ENCODE data around the gene PTGFR.

Gene PTGFR, protein sequence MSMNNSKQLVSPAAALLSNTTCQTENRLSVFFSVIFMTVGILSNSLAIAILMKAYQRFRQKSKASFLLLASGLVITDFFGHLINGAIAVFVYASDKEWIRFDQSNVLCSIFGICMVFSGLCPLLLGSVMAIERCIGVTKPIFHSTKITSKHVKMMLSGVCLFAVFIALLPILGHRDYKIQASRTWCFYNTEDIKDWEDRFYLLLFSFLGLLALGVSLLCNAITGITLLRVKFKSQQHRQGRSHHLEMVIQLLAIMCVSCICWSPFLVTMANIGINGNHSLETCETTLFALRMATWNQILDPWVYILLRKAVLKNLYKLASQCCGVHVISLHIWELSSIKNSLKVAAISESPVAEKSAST

DNA sequence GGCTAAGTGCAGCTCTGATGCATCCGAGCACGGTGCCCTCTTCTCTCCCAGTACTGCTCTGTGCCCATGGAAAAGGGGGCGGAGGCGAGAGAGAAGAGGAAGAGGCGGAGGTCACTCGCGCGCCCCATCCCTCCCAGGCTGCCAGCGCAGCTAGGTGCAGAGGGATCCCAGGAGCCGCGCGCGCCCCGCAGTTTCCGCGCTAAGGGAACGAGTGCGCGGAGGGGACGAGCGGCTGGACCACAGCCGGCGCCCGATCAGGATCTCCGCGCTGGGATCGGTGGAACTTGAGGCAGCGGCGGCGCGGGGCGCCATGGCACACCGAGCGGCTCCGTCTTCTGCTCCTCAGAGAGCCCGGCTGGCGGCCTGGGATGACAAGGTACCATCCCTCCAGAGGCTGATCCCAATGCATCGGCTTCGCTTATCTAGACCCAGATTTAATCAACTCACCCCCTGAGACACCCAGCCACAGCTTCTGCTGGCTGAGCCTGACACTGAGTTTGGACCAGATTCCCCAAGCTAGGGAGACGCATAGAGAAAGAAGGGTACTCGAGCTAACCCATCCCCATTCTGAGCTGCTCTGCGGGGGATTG lies at the start of gene PTGFR:
Gene PTGFR (plus strand): TSS at position 114 of the 590 bp plus-strand sequence. CDS start 1,770 bp downstream, outside the sequence.
- no peak for DNase-seq

DNA sequence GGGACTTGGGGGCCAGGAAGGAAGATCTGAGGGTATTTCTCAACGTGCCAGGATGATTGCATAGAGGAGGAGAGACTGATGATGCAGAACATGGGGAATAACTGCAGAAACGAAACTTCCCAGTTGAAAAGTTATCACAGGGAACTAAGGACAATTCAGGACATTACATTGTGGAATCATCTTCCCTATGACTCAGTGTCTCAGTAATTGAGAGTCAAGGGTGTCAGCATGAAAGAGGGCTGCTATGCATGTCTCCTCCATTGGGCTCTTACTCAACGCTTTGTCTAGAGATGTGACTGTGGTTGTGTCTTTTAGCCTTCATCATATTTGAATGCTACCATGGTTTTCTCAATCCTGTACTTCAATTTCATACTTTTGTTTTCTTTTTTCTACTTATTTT lies 48.9 kb upstream of the PTGFR start:
- DNase-seq = no peak

DNA sequence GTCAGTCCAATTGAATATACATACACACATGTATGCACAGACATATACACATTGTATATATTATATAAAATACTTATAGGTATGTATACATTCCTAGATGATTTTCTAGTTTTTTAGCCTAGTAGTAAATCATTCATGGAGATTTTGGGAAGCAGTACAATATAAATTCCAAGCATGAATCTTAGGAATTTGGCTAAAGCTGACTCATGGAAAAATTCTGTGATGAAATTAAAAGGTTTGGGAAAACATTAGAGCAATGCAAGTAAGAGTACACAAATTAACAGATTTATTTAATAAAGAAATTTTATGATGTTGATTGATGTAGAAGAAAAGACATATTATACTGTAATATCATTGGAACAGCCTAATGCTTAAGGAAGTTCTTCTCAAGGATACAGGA lies 43.7 kb upstream of the PTGFR start:
- no peak for DNase-seq

DNA sequence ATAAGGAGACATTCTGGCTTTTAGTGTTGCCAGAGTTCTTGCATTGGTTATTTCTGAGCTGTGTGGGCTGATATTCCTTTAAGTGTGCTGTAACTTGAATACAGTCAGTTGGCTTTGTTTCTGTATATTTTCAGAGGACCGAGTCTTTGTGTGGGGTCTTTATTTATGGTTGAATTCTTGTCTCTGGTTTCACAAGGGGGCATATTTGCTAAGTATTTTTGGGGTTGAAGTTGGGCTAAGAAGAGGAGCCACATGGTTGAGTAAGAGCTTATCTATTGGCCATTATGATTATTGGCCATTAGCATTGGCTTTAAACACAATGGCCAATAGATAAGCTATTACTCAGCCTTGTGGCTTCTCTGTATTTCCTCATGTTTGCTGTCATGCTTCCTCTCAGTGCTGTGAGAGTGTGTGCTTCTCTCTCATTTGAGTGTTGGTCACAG lies 26.3 kb upstream of the PTGFR start:
- DNase-seq = no peak

DNA sequence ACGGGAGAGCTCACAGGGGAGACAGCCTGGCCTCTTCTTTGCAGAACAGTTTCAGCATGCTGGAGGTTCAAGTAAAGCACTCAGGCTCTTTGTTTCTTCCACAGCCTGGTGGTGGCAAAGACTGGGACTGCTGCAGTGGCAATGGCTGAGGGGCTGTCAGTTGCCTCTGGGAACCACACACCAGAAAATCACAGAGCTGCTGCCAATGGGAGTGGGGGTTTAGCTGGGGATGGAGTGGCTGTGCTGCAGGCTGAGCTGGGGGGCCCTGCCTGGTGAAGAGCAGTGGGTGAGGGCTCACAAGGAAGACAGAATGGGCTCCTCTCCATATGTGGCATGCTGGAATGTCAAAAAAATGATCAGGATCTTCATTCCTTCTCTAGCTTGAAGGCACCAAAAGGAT lies 25.6 kb upstream of the PTGFR start:
- DNase-seq = no peak

DNA sequence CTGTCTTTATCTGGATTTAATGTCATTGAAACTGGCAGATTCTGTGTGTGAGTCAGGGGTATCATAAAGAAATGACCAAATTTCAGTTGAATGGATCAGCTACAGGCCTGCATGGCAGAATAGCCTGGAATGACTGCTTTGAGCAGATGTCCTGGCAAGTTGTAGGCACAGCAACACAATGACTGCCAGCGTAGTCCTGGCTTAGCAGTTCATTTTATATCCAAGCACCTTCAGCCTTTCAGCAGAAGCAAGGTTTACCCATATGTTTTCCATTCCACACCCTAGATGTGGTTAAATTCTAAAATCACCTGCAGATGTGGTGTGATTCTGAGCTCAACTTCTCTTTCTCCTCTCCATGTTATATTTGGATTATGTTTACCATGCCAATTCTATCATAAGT lies 22.3 kb upstream of the PTGFR start:
- no peak for DNase-seq

DNA sequence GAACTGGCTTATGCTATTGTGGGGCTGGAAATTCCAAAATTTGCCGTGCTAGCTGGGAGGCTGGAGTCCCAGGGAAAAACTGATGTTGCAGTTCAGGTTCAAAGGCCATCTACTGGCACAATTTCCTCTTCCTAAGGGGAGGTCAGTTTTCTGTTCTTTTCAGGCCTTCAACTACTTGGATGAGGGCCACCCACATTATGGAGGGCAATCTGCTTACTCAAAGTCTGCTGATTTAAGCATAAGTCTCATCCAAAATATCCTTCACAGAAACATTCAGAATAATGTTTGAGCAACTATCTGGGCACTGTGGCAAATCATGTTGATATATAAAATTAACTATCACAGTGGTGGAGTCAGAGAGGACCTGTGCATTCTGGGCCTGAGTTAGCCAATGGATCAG lies 21.2 kb upstream of the PTGFR start:
- no peak for DNase-seq

DNA sequence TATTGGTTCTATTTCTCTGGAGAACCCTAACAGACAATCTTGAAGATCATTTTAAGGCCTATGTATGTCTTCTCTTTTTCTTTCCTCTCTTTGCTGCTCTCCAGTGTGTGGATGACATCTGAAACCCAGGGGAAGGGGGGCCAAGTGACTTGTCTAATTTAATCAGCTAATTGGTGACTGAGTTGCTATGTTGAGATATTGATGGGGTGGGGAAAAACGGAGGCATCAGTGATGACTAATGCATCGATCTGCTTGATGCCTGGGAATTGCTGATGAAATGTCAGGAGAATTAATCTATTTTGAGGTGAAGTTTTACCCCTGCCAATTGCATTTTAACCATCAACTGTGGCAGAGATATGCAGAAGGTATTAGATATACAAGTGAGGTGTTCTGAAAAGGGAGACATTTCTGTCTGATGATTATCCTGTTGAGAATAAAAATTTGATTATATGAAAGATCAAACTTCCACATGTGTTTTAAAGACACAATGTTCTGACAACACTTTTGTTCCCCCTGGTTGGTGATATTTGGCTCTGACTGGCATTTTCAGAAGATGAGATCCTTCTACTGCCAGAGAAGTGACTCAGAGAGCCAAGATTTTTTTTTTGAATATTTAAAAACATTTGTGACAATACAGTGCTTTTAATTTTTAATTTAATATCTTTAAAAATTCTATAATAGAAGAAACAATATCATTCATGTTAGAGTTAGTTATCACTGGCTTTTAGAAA lies 18.7 kb upstream of the PTGFR start:
- DNase-seq = no peak

DNA sequence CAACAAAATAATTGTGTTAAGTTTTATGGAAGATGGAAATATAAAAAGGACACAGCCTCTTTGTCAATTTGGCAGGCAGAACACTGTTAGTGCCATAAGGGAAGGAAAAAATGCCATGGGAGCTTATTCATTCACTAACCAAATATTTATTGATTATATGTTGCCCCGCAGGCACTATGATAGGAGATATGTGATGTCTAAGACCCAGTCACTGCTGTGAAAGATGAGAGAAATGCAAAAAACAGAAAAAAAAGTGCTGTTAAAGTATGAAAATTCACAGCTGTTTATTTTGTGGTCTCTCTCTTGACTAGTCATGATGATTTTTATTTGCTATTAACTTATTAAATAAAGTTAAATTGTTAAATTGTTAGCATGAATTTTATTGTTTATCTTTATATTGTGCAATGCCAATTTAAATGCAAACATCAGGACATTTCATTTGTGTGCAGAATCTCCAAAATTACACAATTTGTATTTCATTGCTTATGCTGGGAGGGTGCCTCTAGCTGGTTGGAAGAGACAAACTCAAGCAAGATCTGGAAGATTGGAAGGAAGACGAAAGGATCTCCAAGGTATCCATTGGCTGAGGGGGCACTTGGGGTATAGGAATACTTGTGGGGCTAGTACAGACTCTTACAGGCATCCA lies 17.8 kb upstream of the PTGFR start:
- DNase-seq = no peak

DNA sequence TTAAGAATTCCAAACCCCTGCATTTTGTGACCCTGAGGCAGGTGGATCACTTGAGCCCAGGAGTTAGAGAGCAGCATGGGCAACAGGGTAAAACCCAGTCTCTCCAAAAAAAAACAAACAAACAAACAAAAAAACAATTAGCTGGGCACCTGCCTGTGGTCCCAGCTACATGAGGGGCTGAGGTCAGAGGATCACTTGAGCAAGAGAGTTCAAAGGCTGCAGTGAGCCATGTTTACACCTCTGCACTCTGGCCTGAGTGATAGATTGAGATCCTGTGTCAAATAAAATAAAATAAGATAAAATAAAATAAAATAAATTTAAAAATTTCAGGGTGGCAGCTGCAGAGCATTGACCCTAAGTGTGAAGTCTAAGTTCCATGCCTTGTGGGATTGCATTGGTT lies 16.7 kb upstream of the PTGFR start:
- no peak for DNase-seq

DNA sequence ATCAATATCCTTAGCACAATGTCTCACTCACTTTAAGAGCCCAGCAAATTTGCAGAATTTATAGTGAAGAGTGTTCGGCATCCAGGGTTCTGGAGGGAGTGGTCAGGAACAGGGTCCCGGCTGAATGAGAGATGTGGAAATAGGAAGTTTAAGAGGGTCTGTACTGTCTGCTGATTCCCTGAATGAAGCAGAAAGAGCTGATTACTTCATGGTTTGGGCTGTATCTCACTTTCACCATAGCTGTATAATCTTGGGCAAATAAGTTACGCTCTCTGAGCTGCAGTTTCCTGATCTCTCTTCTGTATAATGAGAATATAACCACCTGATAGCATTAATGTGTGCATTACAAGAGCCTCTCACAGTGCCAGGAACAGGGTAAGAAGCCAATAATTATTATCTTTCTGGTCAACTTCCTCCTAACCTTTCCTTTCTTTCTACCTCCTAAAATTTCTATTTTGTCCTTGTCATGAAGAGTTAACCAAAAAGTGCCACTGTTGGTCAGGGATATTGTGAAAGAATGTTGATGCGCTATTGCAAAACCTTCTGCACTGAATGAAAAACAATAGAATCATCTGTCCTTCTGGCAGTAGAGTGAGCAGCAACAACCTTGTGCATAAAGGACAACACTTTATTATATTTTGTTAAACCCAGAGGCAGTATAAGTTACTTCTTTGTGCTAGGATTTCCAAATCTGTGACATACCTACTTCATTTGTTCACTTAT lies 14.7 kb upstream of the PTGFR start:
- DNase-seq = no peak

DNA sequence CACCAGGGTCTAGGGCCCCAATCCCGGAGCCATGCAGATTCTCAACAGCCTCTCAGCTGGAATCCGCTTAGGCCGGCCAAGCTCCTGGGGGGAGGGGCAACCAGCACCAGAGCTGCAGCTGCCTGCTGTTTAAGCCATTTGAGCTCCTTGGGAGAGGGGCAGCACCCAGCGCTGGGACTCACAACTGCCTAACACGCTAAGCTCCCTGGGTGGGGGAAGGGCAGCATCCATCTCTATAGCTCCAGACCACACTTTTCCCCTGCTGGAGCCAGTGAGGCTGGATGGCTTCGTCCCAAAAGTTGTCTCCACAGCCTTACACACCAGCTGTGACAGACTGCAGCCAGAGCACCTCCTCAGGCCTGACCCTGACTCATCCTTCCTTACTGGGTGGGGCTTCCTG lies 6.9 kb upstream of the PTGFR start:
- no peak for DNase-seq

DNA sequence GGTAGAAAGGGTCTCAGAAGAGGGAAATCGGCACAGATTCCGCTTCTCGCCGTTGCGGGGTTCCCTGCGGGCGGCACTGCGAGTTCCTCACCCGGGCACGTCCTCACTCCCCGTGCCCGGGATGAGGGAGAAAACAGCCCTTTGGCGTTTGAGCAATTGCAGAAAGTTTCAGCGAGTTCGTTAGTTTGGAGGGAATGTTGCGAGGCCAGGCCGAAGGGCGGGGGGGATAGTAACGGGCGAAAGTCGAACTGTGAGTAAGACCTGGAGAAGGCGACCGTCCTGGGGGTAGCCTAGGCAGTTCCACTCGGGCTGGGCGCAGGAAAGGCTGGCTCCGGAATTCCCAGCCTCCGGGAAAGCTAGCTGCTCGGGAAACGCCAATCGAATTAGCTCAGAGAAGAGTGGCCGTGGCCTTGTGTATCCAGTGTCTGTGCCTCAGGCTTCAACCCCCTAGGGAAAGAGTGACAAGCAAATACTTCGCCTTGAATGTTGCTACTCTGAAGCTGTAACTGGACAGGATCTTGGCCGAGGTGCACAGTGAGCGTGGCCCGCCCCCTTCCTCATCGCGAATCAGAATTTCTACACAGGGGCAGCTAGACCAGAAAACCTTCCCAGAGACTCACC lies 787 bp downstream of the PTGFR start:
- no peak for DNase-seq

DNA sequence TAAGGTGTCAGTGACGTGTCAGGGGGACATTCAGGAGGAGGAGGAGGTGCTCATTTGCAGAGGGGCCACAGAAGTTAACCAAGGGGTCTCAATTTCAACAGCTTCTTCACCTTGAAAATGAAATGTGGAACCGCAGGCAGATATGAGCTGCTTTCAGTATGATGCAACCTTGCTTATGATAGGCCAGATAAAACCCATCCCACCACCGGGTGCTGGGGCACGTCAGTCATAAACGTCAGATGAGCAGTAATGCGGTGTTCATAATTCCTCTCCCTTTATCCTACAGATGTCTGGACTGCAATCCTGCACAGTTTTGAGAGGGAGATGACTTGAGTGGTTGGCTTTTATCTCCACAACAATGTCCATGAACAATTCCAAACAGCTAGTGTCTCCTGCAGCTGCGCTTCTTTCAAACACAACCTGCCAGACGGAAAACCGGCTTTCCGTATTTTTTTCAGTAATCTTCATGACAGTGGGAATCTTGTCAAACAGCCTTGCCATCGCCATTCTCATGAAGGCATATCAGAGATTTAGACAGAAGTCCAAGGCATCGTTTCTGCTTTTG lies 1.7 kb downstream of the PTGFR start:
- DNase-seq = no peak

DNA sequence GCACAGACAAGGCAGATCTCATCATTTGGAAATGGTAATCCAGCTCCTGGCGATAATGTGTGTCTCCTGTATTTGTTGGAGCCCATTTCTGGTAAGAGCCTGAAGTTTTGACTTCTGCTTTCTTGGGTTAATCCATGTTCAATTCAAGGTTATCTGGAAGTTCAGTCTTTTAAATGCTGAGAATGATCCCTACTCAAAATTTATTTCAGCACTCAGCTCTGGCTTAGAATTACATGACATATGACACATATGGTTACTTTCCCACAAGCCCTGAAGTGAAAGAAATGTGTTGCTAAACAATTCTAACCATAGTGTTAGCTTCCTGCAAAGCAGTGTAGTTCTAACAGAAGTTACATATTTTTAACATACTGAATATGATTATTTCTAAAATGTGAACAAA lies 2.7 kb downstream of the PTGFR start:
- no peak for DNase-seq

DNA sequence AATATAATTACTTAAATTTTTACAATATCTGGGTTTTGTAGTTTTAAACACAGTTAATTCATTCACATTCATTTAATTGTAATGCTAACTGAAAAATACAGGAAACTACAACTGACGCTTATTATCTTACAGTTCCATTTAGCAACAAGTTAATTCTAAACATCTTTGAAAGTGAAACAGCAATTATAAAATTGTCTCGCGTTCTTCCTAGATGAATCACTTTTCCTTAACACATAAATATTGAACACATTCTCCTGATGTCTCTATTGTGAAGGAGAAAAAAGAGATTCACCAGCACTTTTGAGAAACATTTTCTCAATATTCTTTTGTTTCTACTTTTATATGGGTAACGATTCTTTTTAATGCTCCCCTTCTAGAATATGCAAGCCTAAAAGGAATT lies 6.4 kb downstream of the PTGFR start:
- DNase-seq = no peak

DNA sequence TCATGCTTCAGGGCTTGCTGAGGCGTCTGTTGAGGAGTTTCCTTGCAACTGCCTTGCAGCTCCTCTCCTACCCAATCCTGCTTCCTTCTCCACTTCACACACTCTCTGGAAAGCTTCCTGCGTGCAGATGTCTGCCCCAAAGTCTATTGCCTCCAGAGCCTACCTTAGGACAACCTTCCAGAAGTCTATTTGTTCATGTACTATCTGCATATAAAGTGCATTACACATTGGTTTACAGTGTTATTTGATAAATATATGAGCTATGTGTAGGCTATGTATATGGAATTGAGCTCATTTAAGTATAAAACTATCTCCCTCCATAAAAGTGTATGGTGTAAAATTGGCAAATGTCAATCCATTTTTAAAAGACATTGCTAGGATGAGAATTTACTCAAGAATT lies 9.8 kb downstream of the PTGFR start:
- DNase-seq = no peak

DNA sequence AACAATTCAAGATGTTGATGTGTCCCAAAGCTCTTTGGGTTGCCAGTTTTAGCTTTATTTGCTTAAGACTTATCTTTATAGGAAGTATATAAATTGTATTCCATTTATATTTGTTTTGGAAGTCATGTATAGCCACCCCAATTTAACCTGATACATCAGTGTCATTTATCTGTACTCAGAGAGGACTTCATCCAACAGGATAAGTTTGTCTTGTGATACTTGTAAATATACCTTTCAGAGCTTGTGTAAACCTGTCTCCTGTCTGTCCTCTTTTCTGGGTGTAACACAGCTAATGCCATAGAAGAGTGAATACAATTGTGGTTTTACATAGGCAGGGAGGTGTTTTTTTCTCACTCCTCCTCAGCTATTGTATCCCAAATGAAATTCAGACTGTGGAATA lies 10.4 kb downstream of the PTGFR start:
- no peak for DNase-seq

DNA sequence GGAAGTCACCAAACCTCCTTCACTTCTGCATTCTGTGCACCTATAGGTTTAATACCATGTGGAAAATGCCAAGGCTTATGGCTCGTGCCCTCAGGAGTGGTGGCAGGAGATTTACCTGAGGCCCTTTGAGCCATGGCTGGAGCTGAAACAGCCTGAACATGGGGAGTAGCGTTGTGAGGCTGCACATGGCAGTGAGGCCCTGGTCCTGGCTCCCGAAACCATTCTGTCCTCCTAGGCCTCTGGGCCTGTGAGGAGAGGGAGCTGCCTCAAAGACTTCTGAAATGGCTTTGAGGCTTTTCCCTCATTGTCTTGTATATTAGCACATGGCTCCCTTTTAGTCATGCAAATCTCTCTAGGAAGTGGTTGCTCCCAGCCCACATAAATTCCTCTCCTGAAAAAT lies 20.6 kb downstream of the PTGFR start:
- no peak for DNase-seq

DNA sequence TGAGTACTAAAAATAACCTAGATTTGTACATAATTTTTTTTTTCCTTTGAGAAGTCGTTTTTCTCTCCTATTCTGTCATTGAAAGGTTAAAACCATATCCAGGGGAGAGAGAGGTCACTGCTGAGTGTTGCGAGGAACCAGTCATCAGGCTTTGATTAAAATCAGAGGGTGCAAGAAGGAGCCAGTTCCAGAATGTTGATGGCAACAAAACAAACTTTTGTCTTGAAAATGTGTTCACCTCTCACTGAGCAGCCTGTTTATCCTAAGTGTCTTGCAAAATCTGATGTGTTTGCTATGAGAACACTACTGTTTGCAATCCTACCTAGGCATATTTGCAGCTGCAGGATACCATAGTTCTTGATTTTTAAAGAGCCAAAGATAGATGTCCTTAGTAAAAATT lies 25.9 kb downstream of the PTGFR start:
- no peak for DNase-seq

DNA sequence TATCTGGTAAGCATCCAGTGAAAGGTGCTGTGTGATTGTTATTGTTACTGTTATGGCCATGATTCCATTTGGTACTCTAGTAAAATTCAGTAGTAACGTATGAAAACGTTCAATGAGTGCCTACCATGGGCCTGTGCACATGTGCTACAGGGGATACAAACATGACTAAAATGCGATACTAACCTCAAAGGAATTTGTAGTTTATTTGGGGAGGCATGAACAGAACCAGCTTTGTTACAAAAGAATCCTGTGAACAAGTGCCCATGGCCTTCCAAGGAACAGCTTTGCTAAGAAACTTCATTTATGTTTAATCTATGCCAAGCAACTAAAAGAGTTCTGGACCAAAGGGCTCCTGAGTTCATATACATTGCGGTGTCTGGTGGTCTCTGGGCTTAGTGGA lies 28.7 kb downstream of the PTGFR start:
- DNase-seq = no peak

DNA sequence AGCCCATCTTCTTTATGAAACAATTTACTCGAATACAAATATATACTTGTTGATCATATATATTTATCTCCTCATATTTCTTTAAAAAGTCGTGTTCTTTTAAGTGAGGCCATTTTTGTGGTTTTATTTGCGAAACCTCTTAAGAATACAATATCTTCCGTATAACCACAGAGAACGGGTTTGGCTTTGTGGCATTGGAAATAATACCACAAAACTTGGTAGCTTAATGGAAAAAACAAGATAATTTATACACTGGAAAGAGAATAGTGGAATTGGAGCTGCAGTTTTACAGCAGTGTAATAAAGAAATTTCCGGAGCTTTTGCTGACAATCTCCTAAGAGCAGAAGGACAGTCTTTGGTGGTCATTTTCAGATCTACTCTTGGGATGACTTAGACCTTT lies 29.4 kb downstream of the PTGFR start:
- no peak for DNase-seq

Measured in stimulated activated CD4-positive, alpha-beta T cell treated with anti-CD3 and anti-CD28 coated beads, Interleukin-4, amount 100 ng/mL, for 1 hour (primary cell).